CD1c-positive myeloid dendritic cell (primary cell): ENCODE measurements around the gene KRI1.
"Not testable (repeated sequence)": the region's sequence is repeated elsewhere in the genome, so short reads cannot be mapped to it uniquely, and the experiment has no call there.

Source experiments
- DNase-seq: peaks from one replicate; pipeline ENCODE4 v3.0.0-alpha.2; 2016; ENCODE audit errors: extremely low spot score

Gene KRI1

DNA sequence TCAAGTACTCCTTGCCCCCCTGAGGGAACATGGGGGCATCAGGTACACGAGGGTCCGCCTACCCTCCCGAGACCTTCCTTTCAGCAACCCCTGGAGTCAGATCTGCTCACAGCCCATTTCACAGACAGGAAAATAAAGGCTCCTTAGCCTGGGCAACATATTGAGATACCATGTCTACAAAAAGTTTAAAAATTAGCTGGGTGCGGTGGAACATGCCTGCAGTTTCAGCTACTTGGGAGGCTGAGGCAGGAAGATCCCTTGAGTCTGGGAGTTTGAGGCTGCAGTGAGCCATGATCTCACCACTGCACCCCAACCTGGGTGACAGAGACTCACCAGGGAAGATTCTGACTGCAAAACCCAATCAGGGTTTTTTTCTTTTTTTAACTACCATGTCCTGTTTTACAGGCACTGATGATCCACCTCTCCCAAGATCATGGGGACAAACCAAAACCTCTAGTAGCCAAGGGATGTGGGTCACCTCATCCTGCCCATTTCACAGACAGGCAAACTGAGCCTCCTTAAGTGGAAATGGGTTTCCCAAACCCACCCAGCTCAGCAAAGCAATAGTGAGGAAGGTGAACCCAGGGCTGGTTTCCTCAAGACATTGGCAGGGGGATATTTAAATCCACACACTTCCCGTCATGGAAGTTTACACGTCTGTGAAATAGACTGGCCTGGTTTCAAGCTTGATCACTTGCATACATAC lies 9.4 kb upstream of the KRI1 start:
- no peak for DNase-seq

DNA sequence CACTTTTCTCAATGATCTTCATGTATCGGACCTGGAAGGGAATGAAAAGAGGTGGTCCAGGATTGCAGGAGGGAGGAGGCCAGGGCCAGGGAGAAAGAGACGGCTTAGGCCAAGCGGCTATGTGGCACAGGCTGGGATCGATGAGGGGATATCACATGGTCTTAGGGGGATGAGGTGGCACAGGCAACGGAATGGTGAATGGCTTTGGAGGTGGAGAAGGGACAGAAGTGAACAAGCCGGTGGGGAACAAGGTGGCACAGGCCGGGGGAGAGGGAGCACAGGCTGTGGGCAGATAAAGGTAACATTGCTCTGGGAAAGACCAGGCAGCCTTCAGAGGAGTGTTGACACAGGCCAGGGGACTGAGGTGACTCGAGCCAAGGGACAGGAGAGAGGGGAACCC lies 8.7 kb upstream of the KRI1 start:
- DNase-seq = no peak

GRCh38 chr19:10573793-10574192 lies 8.0 kb upstream of the KRI1 start:
- not testable (repeated sequence) for DNase-seq

- DNase-seq = peak; percentile 100
Observed at GRCh38 chr19:10568826-10569651, 3.2 kb upstream of the KRI1 start, which contains the start of gene CDKN2D. CDKN2D (minus strand) TSS chr19:10568979; CDS start chr19:10568653, 326 bp downstream.

DNA sequence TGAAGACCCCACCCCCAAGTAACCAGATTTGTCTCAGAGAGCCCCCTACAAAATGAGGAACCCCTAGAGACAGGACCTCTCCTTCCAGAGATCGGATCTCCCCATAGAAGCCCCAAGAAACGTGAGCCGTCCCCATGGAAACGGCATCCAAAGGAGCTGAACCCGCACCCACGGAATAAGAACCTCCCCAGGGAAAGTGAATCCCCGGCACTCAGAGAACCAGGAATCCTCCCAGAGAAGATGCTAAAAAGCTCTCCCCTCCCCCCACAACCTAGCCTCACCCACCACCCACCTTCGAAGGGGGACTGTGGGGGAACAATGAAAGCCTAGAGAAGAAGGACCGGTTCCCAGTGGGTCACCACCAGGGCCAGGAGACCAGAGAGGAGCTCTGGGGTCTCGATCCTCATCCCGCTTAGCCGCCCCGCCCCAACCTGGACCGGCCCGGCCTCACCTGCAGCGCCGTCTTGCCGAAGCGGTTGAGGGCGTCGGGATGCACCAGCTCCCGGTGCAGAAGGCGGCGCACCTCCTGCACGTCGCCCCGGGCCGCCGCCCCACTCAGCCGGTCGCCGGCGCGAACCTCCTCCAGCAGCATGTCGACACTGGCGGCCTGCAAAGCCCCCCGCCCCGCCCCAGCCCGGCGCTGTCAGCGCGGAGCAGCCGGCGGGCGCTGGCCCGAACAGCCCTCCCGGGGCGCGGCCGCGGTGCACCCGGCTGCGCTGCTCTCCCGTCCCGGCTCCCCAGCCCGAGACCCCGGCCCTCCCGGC lies 2.4 kb upstream of the KRI1 start:
- DNase-seq = no peak

- no peak for DNase-seq
Observed at GRCh38 chr19:10567656-10568055, 1.8 kb upstream of the KRI1 start.

- DNase-seq = peak; percentile 65
Observed at GRCh38 chr19:10566658-10567410, 1.0 kb upstream of the KRI1 start.

- peak; percentile 13 for DNase-seq
Observed at GRCh38 chr19:10566408-10566657, 523 bp upstream of the KRI1 start.

DNA sequence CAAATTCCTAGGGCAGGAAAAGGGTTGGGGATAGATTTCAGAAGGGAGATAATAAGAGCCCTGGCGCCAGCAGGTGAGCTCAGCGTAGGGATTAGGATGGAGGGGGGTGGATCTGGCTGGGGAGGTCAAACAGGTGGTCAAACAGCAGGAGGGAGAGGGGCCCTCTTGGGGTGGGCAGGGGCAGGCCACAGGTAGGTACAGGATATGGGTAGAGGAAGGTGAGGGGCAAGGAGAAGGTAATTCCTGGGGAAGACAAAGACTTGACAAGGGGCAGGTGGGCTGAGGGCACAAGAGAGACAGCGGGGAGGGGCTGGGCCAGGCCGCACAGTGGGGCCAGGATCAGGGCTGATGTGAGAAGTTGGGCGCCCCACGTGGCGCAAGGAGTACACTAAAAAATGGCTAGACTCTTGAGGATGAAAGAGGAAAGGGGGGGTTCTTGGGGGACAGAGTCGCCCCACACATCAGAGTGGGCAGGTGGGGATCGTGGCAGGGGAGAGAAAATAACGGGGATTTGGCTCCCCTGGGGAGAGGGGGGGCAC lies 713 bp downstream of the KRI1 start:
- DNase-seq = no peak

- DNase-seq = no peak
Observed at GRCh38 chr19:10562609-10563008, 3.2 kb downstream of the KRI1 start.

GRCh38 chr19:10560154-10560553 lies 5.7 kb downstream of the KRI1 start:
- DNase-seq = no peak

- no peak for DNase-seq
Observed at GRCh38 chr19:10557603-10558197, 8.1 kb downstream of the KRI1 start.

DNA sequence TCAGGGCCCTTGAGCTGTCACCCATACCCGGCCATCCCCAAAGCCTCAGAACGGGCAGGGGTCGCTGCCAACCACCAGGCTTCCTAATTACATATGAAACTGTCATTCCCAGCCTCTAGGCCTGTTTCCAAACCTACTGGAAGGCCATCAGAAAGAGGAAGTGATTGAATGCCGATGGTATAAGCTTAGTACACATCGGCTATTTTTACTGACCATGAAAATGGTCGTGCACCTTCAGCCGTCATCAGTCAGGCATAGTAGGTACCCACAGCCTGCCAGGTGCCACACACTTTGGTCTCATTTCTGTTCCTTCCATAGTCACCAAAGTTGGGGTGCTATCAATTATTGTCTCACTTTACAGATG lies 10.2 kb downstream of the KRI1 start:
- no peak for DNase-seq

GRCh38 chr19:10554760-10555609 lies 10.8 kb downstream of the KRI1 start:
- DNase-seq = no peak

GRCh38 chr19:10553943-10554381 lies 11.8 kb downstream of the KRI1 start:
- no peak for DNase-seq

GRCh38 chr19:10553087-10553667 lies 12.6 kb downstream of the KRI1 start:
- DNase-seq = no peak

- DNase-seq = no peak
Observed at GRCh38 chr19:10552510-10553053, 13.2 kb downstream of the KRI1 start.

GRCh38 chr19:10551698-10552301 lies 14.0 kb downstream of the KRI1 start:
- peak; percentile 40 for DNase-seq

DNA sequence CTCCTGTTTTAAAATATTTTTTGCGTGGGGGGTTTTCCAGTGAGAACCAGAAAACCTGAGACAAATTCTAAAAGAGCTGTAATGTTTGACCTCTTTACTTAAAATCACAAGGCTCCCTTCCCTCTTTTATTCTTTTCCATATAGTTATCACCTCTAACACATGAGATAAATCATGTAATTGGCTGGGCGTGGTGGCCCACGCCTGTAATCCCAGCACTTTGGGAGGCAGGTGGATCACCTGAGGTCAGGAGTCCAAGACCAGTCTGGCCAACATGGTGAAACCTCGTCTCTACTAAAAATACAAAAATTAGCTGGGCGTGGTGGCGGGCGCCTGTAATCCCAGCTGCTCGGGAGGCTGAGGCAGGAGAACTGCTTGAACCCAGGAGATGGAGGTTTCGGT lies 14.8 kb downstream of the KRI1 start:
- DNase-seq = not testable (repeated sequence)
